ENCODE results near the gene XBP1. TPM values are rescaled to one million over a fixed set of nuclear protein-coding genes. Genes with fewer than 3 reads are reported as not detected.
"Not testable (repeated sequence)": the region's sequence is repeated elsewhere in the genome, so short reads cannot be mapped to it uniquely, and the experiment has no call there.

The XBP1 gene
- polyA plus RNA-seq, 1 donor: 50.4 TPM

GRCh38 chr22:28817919-28818859, 17.8 kb upstream of the XBP1 start:
- DNase-seq: no peak

DNA sequence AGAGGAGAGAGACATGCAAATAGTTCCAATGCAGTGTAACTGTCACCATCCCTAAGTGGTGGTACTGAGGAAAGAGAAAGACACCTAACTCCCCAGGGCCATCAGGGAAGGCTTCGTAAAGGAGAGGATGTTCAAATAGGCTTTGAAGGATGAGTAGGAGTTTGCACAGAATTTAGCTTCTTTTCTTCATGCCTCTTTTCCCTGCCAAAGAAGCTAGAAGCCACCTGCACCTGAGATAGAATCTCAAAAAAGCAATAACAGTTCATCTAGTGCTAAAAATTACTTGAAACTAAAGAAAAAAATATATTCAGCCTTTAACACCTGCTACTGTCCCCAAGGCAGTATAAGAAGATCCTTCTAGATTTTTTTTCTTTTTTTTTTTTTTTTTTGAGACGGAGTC, 16.7 kb upstream of the XBP1 start:
- DNase-seq: no peak

- DNase-seq: no peak
Observed at GRCh38 chr22:28815729-28816128, 15.4 kb upstream of the XBP1 start.

DNA sequence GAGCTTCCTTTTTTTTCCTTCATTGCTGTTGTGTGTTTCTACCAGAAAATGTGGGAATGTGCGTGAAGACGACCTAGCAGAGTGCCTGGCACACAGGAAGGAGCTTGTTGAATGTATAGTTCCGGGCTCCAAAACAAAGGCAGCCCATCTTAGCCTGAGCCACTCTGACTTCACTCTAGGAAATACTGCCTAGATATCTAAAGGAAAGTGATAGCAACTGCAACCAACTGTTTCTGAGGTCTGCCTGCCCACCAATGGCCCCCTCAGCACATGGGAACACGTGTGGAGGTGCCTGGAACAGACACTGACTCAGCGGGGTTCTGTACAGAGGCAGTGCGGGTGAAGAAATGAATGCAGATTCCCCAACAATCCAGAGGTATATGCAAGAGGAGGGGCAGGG, 14.7 kb upstream of the XBP1 start:
- DNase-seq: no peak

DNA sequence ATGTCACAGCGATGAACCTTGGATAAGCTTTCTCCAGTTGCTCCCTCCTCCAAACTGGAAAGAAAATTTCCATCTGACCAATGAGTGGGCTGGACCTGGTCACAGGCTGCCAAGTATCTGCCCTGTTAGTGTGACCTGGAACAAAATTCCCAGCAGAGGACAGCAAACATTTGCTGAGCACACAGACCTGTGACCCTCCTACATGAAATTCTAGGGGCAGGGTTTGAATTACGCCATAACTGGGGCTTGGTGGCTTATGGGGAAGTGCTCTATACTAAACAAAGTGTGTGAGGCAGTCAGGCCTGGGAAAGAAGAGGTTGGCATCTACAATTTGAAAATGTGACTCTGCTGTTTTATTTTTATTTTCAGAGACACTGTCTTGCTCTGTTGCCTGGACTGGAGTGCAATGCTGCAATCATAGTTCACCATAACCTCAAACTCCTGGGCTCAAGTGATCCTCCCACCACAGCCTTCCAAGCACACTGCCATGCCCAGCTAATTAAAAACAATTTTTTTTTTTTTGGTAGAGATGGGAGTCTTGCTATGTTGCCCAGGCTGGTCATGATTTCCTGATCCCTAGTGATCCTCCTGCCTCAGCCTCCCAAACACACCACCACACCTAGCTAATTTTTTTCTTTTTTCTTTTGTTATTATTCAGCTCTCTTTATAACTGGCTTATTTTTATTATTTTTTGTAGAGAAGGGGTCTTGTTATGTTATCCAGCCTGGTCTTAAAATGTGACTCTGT, 13.6 kb upstream of the XBP1 start:
- no peak for DNase-seq

DNA sequence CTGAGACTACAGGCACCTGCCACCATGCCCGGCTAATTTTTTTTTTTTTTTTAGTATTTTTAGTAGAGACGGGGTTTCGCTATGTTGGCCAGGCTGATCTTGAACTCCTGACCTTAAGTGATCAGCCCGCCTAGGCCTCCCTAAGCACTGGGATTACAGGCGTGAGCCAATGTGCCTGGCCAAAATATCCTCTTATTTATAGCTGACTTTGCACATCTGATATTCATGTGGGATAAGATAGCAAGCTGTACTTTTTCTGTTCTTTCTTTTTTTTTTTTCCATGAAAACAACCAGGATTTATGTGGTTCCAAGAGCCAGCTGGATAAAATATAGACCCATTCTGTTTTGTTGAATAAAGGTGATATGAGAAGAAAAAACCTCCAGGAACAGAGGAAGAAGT, 12.1 kb upstream of the XBP1 start:
- DNase-seq: no peak

DNA sequence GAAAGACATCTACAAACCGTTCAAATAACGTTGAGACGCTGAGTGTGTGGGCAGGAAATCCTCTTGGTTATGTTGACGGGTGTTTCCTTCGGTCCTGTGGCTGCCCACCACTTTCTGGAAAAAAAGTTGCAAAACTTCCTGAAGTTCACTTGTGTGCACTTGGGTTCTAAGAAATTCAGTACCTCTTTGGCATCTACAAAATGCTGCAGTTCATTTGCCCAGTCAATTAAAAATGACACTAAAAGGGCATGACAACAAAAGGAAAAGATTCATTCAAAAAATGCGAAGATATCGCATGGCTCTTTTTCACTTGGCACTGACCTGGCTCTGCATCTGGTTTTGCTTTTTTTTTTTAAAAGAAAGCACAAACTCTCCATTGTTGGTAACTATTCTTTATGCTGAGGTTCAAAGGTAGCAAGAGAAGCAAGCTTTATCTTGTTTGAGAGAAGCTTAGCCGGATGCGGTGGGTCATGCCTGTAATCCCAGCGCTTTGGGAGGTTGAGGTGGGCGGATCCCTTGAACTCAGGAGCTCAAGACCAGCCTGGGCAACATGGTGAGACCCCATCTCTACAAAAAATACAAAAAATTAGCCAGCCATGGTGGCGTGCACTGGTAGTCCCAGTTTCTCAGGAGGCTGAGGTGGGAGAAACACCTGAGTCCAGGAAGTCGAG, 10.6 kb upstream of the XBP1 start:
- DNase-seq: peak; percentile 25

DNA sequence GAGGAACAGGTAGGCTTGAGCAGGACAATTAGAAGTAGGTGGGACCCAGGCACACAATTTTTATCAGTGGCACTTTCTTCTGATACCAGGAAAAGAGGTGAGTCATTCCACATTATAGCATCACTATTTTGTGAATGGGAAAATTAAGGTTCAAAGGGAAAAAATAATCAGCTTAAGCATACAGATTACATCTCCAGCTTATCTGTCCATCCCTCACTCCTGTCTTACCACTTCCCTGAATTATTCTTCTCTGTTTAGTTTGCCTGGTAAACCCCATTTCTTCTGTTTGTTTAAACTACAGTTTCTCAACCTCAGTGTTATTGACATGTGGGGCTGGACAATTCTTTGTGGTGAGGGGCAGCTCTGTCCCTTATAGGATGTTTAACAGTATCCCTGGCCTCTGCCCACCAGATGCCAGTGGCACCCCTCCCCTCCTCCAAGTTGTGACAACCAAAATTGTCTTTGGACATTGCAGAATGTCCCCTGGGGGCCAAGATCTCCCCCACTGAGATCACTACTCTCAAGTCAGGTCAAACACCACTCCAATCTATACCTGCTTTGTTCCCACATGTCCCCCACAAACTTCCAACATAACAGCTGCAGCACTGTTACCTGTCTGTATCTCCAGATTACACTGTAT, 8.5 kb upstream of the XBP1 start:
- no peak for DNase-seq

GRCh38 chr22:28805426-28805825, 5.1 kb upstream of the XBP1 start:
- DNase-seq: not testable (repeated sequence)

GRCh38 chr22:28802595-28803123, 2.3 kb upstream of the XBP1 start:
- DNase-seq: no peak

GRCh38 chr22:28801845-28802594, 1.7 kb upstream of the XBP1 start:
- no peak for DNase-seq

DNA sequence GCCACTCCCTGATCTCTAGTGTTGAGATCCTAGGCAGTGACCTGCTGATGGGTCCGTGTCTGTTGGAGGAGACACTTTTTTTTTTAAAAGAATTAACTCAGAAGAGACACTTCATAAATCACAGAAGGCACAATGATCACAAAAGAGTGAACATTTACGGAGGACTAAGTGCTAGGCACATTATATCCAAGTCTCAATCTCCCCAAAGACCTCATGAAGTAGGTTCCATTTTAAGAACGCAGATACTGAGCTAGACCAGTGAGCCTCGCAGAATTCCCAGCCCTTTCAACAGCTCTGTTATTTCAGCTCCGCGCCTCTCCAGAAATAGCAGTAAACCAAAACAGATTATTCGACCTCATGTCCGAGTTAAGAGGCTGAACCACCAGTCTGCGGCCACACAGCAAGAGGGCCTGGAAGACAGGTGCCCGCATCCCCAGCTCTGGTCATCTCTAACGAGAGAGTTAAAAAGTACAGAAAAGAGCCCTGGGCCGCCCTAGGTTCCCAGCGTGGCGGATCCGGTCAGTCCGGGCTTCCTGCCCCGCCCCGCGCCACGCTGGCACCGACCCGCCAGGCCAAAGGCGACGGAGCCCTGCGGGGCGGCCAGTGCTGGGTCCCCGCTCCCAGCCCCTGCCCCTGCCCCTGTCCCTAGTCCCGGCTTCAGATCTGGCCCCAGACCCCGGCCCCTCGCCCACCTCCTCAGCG, 612 bp downstream of the XBP1 start:
- peak; percentile 75 for DNase-seq

DNA sequence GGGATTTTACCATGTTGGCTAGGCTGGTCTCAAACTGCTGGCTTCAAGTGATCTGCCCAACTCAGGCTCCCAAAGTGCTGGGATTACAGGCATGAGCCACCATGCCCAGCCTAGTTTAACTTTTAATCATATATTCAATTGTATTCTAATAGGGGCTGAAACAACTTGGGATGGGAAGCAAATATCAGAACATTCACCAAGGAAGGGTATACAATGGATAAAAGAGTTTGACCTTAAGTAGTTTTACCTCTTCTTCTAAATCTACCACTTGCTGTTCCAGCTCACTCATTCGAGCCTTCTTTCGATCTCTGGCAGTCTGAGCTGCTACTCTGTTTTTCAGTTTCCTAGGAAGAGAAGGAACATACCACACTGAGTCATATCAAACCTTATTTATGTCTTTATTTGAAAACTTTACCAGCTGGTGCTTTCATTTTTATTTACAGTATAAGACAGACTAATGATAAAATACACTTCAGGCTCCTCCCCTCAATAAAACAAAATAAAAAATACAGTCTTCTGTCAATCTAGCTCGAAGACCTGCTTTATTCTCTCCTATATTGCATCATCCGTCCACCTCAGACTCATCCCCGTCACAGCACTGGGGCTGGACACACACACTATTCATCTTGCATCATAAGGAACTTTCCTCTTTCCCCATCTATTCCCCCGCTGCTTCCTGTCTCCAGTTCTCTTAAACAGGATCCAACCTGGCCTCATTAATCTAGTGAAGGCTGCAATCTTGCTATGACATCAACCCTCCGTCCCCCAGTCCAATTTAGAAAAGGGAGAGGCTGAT, 1.4 kb downstream of the XBP1 start:
- peak; percentile 74 for DNase-seq

GRCh38 chr22:28795932-28796856, 4.2 kb downstream of the XBP1 start:
- no peak for DNase-seq

- no peak for DNase-seq
Observed at GRCh38 chr22:28795071-28795693, 5.2 kb downstream of the XBP1 start.

DNA sequence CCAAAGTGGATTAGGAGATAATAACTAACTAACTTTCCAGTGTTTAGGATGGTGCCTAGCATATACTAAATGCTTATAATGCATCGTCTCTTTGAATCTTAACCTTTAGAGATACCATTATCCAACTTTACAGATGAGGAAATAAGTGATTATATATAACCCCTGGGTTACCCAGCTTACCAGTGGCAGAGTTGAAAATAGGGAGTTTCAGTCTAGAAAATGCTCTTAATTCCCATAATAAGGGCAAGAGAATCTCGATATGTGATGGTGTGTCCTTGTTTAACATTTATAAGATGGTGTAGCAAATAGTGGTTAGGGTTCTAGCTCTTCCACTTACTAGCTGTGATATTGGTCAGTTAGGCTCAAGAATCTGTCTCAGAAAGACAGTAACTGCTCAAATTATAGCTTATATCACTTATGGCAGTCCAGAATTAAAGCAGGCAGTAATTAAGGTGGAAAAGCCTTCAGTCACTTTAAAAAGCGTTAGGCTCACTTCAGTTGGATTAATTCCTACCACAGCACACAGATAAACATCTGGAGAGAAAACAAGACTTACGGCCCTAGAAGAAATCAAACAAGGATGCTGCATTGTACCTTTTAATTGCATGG, 6.3 kb downstream of the XBP1 start:
- no peak for DNase-seq

DNA sequence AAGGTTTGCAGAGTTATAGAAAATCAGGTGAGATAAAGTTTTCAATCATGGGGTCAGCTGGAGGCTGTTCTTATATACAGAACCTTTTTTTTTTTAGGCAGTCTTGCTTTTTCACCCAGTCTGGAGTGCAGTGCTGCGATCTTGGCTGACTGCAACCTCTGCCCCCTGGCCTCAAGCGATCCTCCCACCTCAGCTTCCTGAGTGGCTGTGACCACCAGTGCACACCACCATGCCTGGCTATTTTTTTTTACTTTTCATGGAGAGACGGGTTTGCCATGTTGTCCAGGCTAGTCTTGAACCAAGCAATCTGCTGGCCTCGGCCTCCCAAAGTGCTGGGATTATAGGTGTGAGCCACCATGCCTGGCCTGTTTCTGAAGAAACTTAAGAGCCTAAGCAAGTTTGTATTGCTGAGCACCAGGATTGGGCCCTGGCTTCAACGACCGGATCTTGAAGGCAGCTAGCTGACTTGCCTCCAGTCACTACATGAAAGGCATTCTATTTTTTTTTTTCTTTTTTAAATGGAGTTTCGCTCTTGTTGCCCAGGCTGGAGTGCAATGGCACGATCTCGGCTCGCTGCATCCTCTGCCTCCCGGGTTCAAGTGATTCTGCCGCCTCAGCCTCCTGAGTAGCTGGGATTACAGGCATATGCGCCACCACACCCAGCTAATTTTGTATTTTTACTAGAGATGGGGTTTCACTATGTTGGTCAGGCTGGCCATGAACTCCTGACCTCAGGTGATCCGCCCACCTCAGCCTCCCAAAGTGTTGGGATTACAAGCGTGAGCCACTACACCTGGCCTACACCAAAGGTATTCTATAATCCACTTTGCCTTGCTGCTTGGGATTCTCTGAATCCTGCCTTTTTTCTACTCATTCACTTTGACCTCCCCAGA, 7.6 kb downstream of the XBP1 start:
- DNase-seq: no peak

Data from hindlimb muscle (tissue), 1 donor.